HEK293 (cell line): Measurements from ENCODE around the gene PGBD1.

Experiments
- CTCF ChIA-PET: fragments of 350-600 bp; formaldehyde crosslinking; extraction: SDS; loops from one replicate; lab custom pipeline; 2021; ENCODE audit warnings: antibody characterized with exemption; lab: Yijun Ruan, JAX
- POLR2A ChIA-PET: fragments of 300-600 bp; formaldehyde crosslinking; extraction: SDS; loops from one replicate; lab custom pipeline; 2020; ENCODE audit warnings: antibody characterized with exemption, inconsistent platforms; lab: Yijun Ruan, JAX
- H3K27ac ChIP-seq: fragments of 200-500 bp; sonication (Bioruptor generic); 2 replicates; pipeline ENCODE4 v1.5.1; 2014; ENCODE audit warnings: low read depth, low read length, control low read depth, inconsistent platforms; ENCODE audit errors: extremely low read depth
- H3K36me3 ChIP-seq, 2 experiments: fragments of 200-500 bp in 1 of 2; sonication (Bioruptor generic) in 1 of 2; 1 replicate in 1 of 2; 2 replicates in 1 of 2; pipeline ENCODE4 v1.5.1; 2014 to 2017; ENCODE audit warnings: inconsistent platforms in 2 of 2, low read length in 2 of 2; ENCODE audit not compliant: control insufficient read depth in 2 of 2, insufficient read depth in 1 of 2
- H3K4me1 ChIP-seq: fragments of 200-500 bp; sonication (Bioruptor generic); 2 replicates; pipeline ENCODE4 v1.5.1; 2014; ENCODE audit warnings: mild to moderate bottlenecking, low read length, inconsistent platforms; ENCODE audit not compliant: control insufficient read depth, insufficient read depth
- H3K4me3 ChIP-seq: 2 replicates; pipeline ENCODE4 v1.5.1; 2011; ENCODE audit warnings: low read depth, mild to moderate bottlenecking, control low read depth, low read length, moderate library complexity
- H3K9me3 ChIP-seq: fragments of 200-500 bp; sonication (Bioruptor generic); 2 replicates; pipeline ENCODE4 v1.5.1; 2014; ENCODE audit warnings: low read depth, low read length, inconsistent platforms; ENCODE audit not compliant: control insufficient read depth, insufficient read depth
- HIC1 ChIP-seq: fragments of 450-650 bp; formaldehyde crosslinking; IDR thresholded peaks from 2 replicates; pipeline ENCODE4 v1.5.1; 2016; ENCODE audit warnings: missing biosample characterization, missing genetic modification characterization
- KLF1 ChIP-seq: fragments of 450-650 bp; formaldehyde crosslinking; IDR thresholded peaks from 2 replicates; pipeline ENCODE4 v1.5.1; 2016; ENCODE audit warnings: missing biosample characterization, missing genetic modification characterization
- KLF17 ChIP-seq: fragments of 450-650 bp; formaldehyde crosslinking; IDR thresholded peaks from 2 replicates; pipeline ENCODE4 v1.5.1; 2016; ENCODE audit warnings: missing biosample characterization, missing genetic modification characterization
- KLF8 ChIP-seq: fragments of 450-650 bp; formaldehyde crosslinking; IDR thresholded peaks from 2 replicates; pipeline ENCODE4 v1.5.1; 2016; ENCODE audit warnings: missing biosample characterization, missing genetic modification characterization
- KLF9 ChIP-seq: fragments of 450-650 bp; formaldehyde crosslinking; IDR thresholded peaks from 2 replicates; pipeline ENCODE4 v1.5.1; 2016; ENCODE audit warnings: missing biosample characterization, missing genetic modification characterization, low read depth
- OVOL3 ChIP-seq: fragments of 450-650 bp; formaldehyde crosslinking; IDR thresholded peaks from 2 replicates; pipeline ENCODE4 v1.5.1; 2016; ENCODE audit warnings: missing biosample characterization, missing genetic modification characterization
- SALL2 ChIP-seq: fragments of 450-650 bp; formaldehyde crosslinking; IDR thresholded peaks from 2 replicates; pipeline ENCODE4 v1.5.0; 2017; ENCODE audit warnings: missing biosample characterization, mild to moderate bottlenecking, missing genetic modification characterization, borderline replicate concordance
- TCF7L2 ChIP-seq: IDR thresholded peaks from 2 replicates; pipeline ENCODE4 v1.6.1; 2011; ENCODE audit warnings: low read depth, mild to moderate bottlenecking, inconsistent platforms, low read length, moderate library complexity, borderline replicate concordance
- ZBTB11 ChIP-seq: fragments of 450-650 bp; formaldehyde crosslinking; conservative IDR thresholded peaks from 2 replicates; pipeline ENCODE4 v1.5.1; 2016; ENCODE audit warnings: low read depth, missing biosample characterization, missing genetic modification characterization
- ZNF133 ChIP-seq: fragments of 450-650 bp; formaldehyde crosslinking; IDR thresholded peaks from 2 replicates; pipeline ENCODE4 v1.5.1; 2016; ENCODE audit warnings: missing biosample characterization, missing genetic modification characterization
- ZNF391 ChIP-seq: fragments of 450-650 bp; formaldehyde crosslinking; IDR thresholded peaks from 2 replicates; pipeline ENCODE4 v1.5.1; 2016; ENCODE audit warnings: low read depth, missing biosample characterization, missing genetic modification characterization, borderline replicate concordance
- ZNF449 ChIP-seq: fragments of 450-650 bp; formaldehyde crosslinking; IDR thresholded peaks from 2 replicates; pipeline ENCODE4 v1.5.1; 2017; ENCODE audit warnings: missing biosample characterization, mild to moderate bottlenecking, missing genetic modification characterization, moderate library complexity
- ZNF623 ChIP-seq: fragments of 450-650 bp; formaldehyde crosslinking; IDR thresholded peaks from 2 replicates; pipeline ENCODE4 v1.5.1; 2016; ENCODE audit warnings: missing biosample characterization, missing genetic modification characterization
- ZNF660 ChIP-seq: fragments of 450-650 bp; IDR thresholded peaks from 2 replicates; pipeline ENCODE4 v1.5.1; 2018; ENCODE audit warnings: missing biosample characterization, mild to moderate bottlenecking, missing genetic modification characterization
- ZNF776 ChIP-seq: fragments of 450-650 bp; formaldehyde crosslinking; IDR thresholded peaks from 2 replicates; pipeline ENCODE4 v1.5.0; 2017; ENCODE audit warnings: missing biosample characterization, missing genetic modification characterization, borderline replicate concordance
- TF ChIP-seq, protein P1 (sequence below): fragments of 450-650 bp; formaldehyde crosslinking; IDR thresholded peaks from 2 replicates; pipeline ENCODE4 v1.5.1; 2016; ENCODE audit warnings: missing biosample characterization, missing genetic modification characterization
- TF ChIP-seq, protein P2 (sequence below): fragments of 450-650 bp; formaldehyde crosslinking; optimal IDR thresholded peaks from 2 replicates; pipeline ENCODE3; 2016; ENCODE audit warnings: missing biosample characterization, mild to moderate bottlenecking, missing genetic modification characterization
- TF ChIP-seq, protein P3 (sequence below): fragments of 450-650 bp; formaldehyde crosslinking; IDR thresholded peaks from 2 replicates; pipeline ENCODE4 v1.5.1; 2016; ENCODE audit warnings: missing biosample characterization, missing genetic modification characterization

The PGBD1 gene

GRCh38 chr6:28281288-28282064 is at the start of gene PGBD1:
TSS of gene PGBD1 (plus strand) at chr6:28281572. CDS start at chr6:28283814, 2,242 bp downstream.
- Histone ChIP-seq H3K4me3 (peak within 1 kb of the TSS; percentile 89), H3K9me3 (no peaks in the 10 kb centered on the region), H3K4me1 (no peaks in the 10 kb centered on the region), H3K36me3 (peaks cover 10 to 50% of the 10 kb centered on the region in 2 experiments; a peak in 2 of 3 replicates), H3K27ac (peak within 1 kb of the TSS; percentile 65; the same call in 1 of the 2 replicates)
- ChIA-PET POLR2A (interaction anchor here (0.6 to 1.7 kb wide), 17 partner anchors 9 to 387 kb away, joined by 3 to 34 read pairs (median 5); partner anchors contain the start of genes ZKSCAN3, ZKSCAN4, ZKSCAN8 and ZSCAN26), CTCF (interaction anchor here (0.6 to 1.9 kb wide), 5 partner anchors 15 to 653 kb away, joined by 3 to 6 read pairs (median 4); partner anchors contain the start of gene ZSCAN26)
- TF ChIP-seq ZNF449 (tag by site-specific recombination) = peak; percentile 80
- peak; percentile 57; the same call in 1 of the 2 replicates for TF ChIP-seq ZBTB11 (tag by site-specific recombination)
- TF ChIP-seq ZNF660 = peak; percentile 84
- no peak for TF ChIP-seq ZNF391 (tag by site-specific recombination)
- no peak for TF ChIP-seq ZNF776 (tag by site-specific recombination)
- TF ChIP-seq KLF1 = peak; percentile 56; the same call in 1 of the 2 replicates
- no peak for TF ChIP-seq SALL2
- no peak for TF ChIP-seq ZNF133 (tag by site-specific recombination)
- peak; percentile 26; the same call in 1 of the 2 replicates for TF ChIP-seq OVOL3 (tag by site-specific recombination)
- TF ChIP-seq KLF8 (tag by site-specific recombination) = peak; percentile 85
- 0 out of 2 replicates have a peak, but pooled peaks have one; percentile 48 for TF ChIP-seq HIC1 (tag by site-specific recombination)
- TF ChIP-seq ZNF623 (tag by site-specific recombination) = 0 out of 2 replicates have a peak, but pooled peaks have one; percentile 21
- TF ChIP-seq KLF9 (tag by site-specific recombination) = peak; percentile 62; the same call in 1 of the 2 replicates
- TF ChIP-seq TCF7L2 = no peak
- TF ChIP-seq, protein P1, sequence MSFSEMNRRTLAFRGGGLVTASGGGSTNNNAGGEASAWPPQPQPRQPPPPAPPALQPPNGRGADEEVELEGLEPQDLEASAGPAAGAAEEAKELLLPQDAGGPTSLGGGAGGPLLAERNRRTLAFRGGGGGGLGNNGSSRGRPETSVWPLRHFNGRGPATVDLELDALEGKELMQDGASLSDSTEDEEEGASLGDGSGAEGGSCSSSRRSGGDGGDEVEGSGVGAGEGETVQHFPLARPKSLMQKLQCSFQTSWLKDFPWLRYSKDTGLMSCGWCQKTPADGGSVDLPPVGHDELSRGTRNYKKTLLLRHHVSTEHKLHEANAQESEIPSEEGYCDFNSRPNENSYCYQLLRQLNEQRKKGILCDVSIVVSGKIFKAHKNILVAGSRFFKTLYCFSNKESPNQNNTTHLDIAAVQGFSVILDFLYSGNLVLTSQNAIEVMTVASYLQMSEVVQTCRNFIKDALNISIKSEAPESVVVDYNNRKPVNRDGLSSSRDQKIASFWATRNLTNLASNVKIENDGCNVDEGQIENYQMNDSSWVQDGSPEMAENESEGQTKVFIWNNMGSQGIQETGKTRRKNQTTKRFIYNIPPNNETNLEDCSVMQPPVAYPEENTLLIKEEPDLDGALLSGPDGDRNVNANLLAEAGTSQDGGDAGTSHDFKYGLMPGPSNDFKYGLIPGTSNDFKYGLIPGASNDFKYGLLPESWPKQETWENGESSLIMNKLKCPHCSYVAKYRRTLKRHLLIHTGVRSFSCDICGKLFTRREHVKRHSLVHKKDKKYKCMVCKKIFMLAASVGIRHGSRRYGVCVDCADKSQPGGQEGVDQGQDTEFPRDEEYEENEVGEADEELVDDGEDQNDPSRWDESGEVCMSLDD (tag by site-specific recombination) = peak; percentile 29; the same call in 1 of the 2 replicates
- peak; percentile 29; the same call in 1 of the 2 replicates for TF ChIP-seq KLF17 (tag by site-specific recombination)
- TF ChIP-seq, protein P2, sequence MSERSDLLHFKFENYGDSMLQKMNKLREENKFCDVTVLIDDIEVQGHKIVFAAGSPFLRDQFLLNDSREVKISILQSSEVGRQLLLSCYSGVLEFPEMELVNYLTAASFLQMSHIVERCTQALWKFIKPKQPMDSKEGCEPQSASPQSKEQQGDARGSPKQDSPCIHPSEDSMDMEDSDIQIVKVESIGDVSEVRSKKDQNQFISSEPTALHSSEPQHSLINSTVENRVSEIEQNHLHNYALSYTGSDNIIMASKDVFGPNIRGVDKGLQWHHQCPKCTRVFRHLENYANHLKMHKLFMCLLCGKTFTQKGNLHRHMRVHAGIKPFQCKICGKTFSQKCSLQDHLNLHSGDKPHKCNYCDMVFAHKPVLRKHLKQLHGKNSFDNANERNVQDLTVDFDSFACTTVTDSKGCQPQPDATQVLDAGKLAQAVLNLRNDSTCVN = peak; percentile 89
- TF ChIP-seq, protein P3, sequence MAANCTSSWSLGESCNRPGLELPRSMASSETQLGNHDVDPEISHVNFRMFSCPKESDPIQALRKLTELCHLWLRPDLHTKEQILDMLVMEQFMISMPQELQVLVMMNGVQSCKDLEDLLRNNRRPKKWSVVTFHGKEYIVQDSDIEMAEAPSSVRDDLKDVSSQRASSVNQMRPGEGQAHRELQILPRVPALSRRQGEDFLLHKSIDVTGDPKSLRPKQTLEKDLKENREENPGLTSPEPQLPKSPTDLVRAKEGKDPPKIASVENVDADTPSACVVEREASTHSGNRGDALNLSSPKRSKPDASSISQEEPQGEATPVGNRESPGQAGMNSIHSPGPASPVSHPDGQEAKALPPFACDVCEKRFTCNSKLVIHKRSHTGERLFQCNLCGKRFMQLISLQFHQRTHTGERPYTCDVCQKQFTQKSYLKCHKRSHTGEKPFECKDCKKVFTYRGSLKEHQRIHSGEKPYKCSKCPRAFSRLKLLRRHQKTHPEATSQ (tag by site-specific recombination) = no peak
